ENCODE results near the gene CACNA1F. TPM values are rescaled to one million over a fixed set of nuclear protein-coding genes. Genes with fewer than 3 reads are reported as not detected.

The CACNA1F gene
- total RNA-seq, 4 donors from 2014 or later: under 0.01 to 0.42 (median 0.06) TPM

GRCh38 chrX:49268702-49269009 is 35.5 kb upstream of the CACNA1F start:
- intact Hi-C loops (cut with DNase I): no loop called here
- Histone ChIP-seq H3K4me3 (peak overlapping the region; percentile 70 to 85 (median 75)), H3K27me3 (no peaks in the 10 kb centered on the region), H3K27ac (replicated peaks in 1 of 4) (peak overlapping the region; percentile 88 to 93 (median 90)), H3K36me3 (no peaks in the 10 kb centered on the region), H3K9me3 (no peaks in the 10 kb centered on the region), H3K4me1 (peaks cover 8 to 41% (median 39%) of the 10 kb centered on the region in 4 donors)
- no peak for DNase-seq (ENCODE audit: extremely low spot score)
- TF ChIP-seq POLR2AphosphoS5 (IDR thresholded peaks at IDR 0.05) (no peak), EP300 (IDR thresholded peaks at IDR 0.05) (no peak), CTCF (IDR thresholded peaks at IDR 0.05) (no peak), POLR2A (IDR thresholded peaks at IDR 0.05; ENCODE audit: low read depth) (no peak)
- WGBS: 46% methylated on average over 4 of the region's 4 CpGs

- Histone ChIP-seq H3K27me3 (no peaks in the 10 kb centered on the region), H3K4me3 (no peak overlapping the region), H3K9me3 (no peaks in the 10 kb centered on the region), H3K4me1 (peaks cover 2 to 22% (median 21%) of the 10 kb centered on the region in 4 donors), H3K36me3 (no peaks in the 10 kb centered on the region), H3K27ac (replicated peaks in 1 of 4) (no peak overlapping the region)
- TF ChIP-seq POLR2AphosphoS5 (IDR thresholded peaks at IDR 0.05) (no peak), CTCF (IDR thresholded peaks at IDR 0.05) (no peak), EP300 (IDR thresholded peaks at IDR 0.05) (no peak), POLR2A (IDR thresholded peaks at IDR 0.05; ENCODE audit: low read depth) (no peak)
- 78% methylated on average over 10 of the region's 10 CpGs for WGBS
- intact Hi-C loops (cut with DNase I): no loop called here
- DNase-seq (ENCODE audit: extremely low spot score): no peak
Measured at GRCh38 chrX:49266523-49267445, 33.6 kb upstream of the CACNA1F start.

GRCh38 chrX:49264460-49264859 is 31.3 kb upstream of the CACNA1F start, which contains the start of gene FOXP3:
FOXP3 (minus strand) TSS chrX:49264710; CDS start chrX:49258505, 6,205 bp downstream.
- H3K4me1 ChIP-seq: peaks cover 0 to 6% (median 4%) of the 10 kb centered on the region in 4 donors
- no peak within 1 kb of the TSS for H3K27ac ChIP-seq (replicated peaks in 1 of 4)
- no peaks in the 10 kb centered on the region for H3K36me3 ChIP-seq
- 82% methylated on average over 11 of the region's 11 CpGs for WGBS
- H3K9me3 ChIP-seq: no peaks in the 10 kb centered on the region
- no peak for DNase-seq (ENCODE audit: extremely low spot score)
- H3K4me3 ChIP-seq: no peak within 1 kb of the TSS
- H3K27me3 ChIP-seq: no peaks in the 10 kb centered on the region
- TF ChIP-seq POLR2A (IDR thresholded peaks at IDR 0.05; ENCODE audit: low read depth) (no peak), CTCF (IDR thresholded peaks at IDR 0.05) (no peak), POLR2AphosphoS5 (IDR thresholded peaks at IDR 0.05) (no peak), EP300 (IDR thresholded peaks at IDR 0.05) (no peak)
- intact Hi-C loops (cut with DNase I): loop anchor here (5.0 kb wide), 1 partner anchor 72 kb away; no protein-coding TSS in a partner anchor

DNA sequence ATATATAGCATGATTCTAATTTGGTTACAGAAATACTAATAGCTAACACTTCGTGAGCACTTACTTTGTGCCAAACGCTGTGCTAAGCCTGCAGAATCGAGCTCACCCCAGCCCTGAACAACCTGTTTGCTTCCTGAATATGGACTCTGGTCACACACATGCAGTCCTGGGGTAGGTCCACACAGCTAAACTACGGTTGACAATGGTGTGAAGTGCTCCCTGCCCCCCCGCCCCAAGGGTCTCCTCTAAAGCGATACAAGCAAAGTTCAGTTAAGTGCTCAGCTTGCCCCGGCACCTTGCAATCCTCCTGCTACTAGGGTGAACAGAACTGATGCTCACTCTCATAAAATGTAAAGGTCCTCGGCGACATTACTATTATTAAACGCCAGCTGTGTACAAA is 30.5 kb upstream of the CACNA1F start:
- H3K4me1 ChIP-seq: peaks cover 0 to 5% (median 3%) of the 10 kb centered on the region in 4 donors
- H3K9me3 ChIP-seq: no peaks in the 10 kb centered on the region
- H3K27ac ChIP-seq (replicated peaks in 1 of 4): no peak overlapping the region
- no peaks in the 10 kb centered on the region for H3K36me3 ChIP-seq
- no peaks in the 10 kb centered on the region for H3K27me3 ChIP-seq
- WGBS: 76% methylated on average over 10 of the region's 10 CpGs
- DNase-seq (ENCODE audit: extremely low spot score): no peak
- no peak overlapping the region for H3K4me3 ChIP-seq
- TF ChIP-seq CTCF (IDR thresholded peaks at IDR 0.05): no peak
- TF ChIP-seq POLR2A (IDR thresholded peaks at IDR 0.05; ENCODE audit: low read depth): no peak
- TF ChIP-seq POLR2AphosphoS5 (IDR thresholded peaks at IDR 0.05): no peak
- no peak for TF ChIP-seq EP300 (IDR thresholded peaks at IDR 0.05)
- intact Hi-C loops (cut with DNase I): loop anchor here (5.0 kb wide), 1 partner anchor 71 kb away; no protein-coding TSS in a partner anchor
